ENCODE results near the gene HOXB2. TPM values are rescaled to one million over a fixed set of nuclear protein-coding genes. Genes with fewer than 3 reads are reported as not detected.

HOXB2 gene
- total and polyA plus RNA-seq, 8 donors = 0.39 to 5.1 (median 1.8) TPM

GRCh38 chr17:48504953-48505352 is 40.0 kb downstream of the HOXB2 start:
- no peaks in the 10 kb centered on the region for H3K4me1 ChIP-seq
- H3K4me3 ChIP-seq = no peak overlapping the region
- no peaks in the 10 kb centered on the region for H3K36me3 ChIP-seq
- TF ChIP-seq CTCF (IDR thresholded peaks at IDR 0.05) = no peak
- DNase-seq (no peak), ATAC-seq (no peak), FAIRE-seq (no peak)
- H3K27ac ChIP-seq = no peak overlapping the region
- H3K9me3 ChIP-seq = no peaks in the 10 kb centered on the region
- 79 to 84% methylated on average over 2 of the region's 2 CpGs for WGBS, 2 donors
- intact Hi-C loops (cut with DNase I) = no loop called here
- peaks cover 0 to 4% (median 0%) of the 10 kb centered on the region in 4 donors for H3K27me3 ChIP-seq

GRCh38 chr17:48503747-48504146 is 41.2 kb downstream of the HOXB2 start:
- intact Hi-C loops (cut with DNase I) = no loop called here
- TF ChIP-seq CTCF (IDR thresholded peaks at IDR 0.05) = no peak

GRCh38 chr17:48502901-48503300 is 42.0 kb downstream of the HOXB2 start:
- peaks cover 0 to 3% (median 0%) of the 10 kb centered on the region in 4 donors for H3K27me3 ChIP-seq
- FAIRE-seq = no peak
- no peaks in the 10 kb centered on the region for H3K4me1 ChIP-seq
- intact Hi-C loops (cut with DNase I) = no loop called here
- no peaks in the 10 kb centered on the region for H3K36me3 ChIP-seq
- DNase-seq = no peak
- no peak overlapping the region for H3K4me3 ChIP-seq
- H3K9me3 ChIP-seq = no peaks in the 10 kb centered on the region
- TF ChIP-seq CTCF (IDR thresholded peaks at IDR 0.05) = no peak
- WGBS, 2 donors = 67 to 75% methylated on average over 4 of the region's 4 CpGs
- no peak for ATAC-seq
- no peak overlapping the region for H3K27ac ChIP-seq

More at GRCh38 chr17:48503747-48504146, 41.2 kb downstream of the HOXB2 start:
- no peaks in the 10 kb centered on the region for H3K9me3 ChIP-seq
- H3K27ac ChIP-seq = no peak overlapping the region
- DNase-seq (no peak), ATAC-seq (no peak), FAIRE-seq (no peak)
- no peak overlapping the region for H3K4me3 ChIP-seq
- 68 to 77% methylated on average over 5 of the region's 5 CpGs for WGBS, 2 donors
- H3K4me1 ChIP-seq = no peaks in the 10 kb centered on the region
- no peaks in the 10 kb centered on the region for H3K36me3 ChIP-seq
- peaks cover 0 to 3% (median 0%) of the 10 kb centered on the region in 4 donors for H3K27me3 ChIP-seq

GRCh38 chr17:48502312-48502711 is 42.6 kb downstream of the HOXB2 start:
- ATAC-seq (no peak), FAIRE-seq (no peak), DNase-seq (no peak)
- H3K4me1 ChIP-seq = no peaks in the 10 kb centered on the region
- no peak overlapping the region for H3K27ac ChIP-seq
- no peak overlapping the region for H3K4me3 ChIP-seq
- TF ChIP-seq CTCF (IDR thresholded peaks at IDR 0.05) = no peak
- H3K9me3 ChIP-seq = no peaks in the 10 kb centered on the region
- intact Hi-C loops (cut with DNase I) = no loop called here
- H3K27me3 ChIP-seq = peaks cover 0 to 5% (median 0%) of the 10 kb centered on the region in 4 donors
- 62 to 69% methylated on average over 2 of the region's 2 CpGs for WGBS, 2 donors
- no peaks in the 10 kb centered on the region for H3K36me3 ChIP-seq

- Histone ChIP-seq H3K9me3 (no peaks in the 10 kb centered on the region), H3K36me3 (no peaks in the 10 kb centered on the region), H3K4me1 (no peaks in the 10 kb centered on the region), H3K27me3 (peaks cover 0 to 7% (median 0%) of the 10 kb centered on the region in 4 donors), H3K4me3 (no peak overlapping the region), H3K27ac (no peak overlapping the region)
- DNase-seq = no peak
- ATAC-seq = no peak
- TF ChIP-seq CTCF (IDR thresholded peaks at IDR 0.05) = no peak
- no peak for FAIRE-seq
- intact Hi-C loops (cut with DNase I) = no loop called here
- WGBS, 2 donors = 61 to 66% methylated on average over 12 of the region's 12 CpGs
These were observed 44.2 kb downstream of the HOXB2 start for GRCh38 chr17:48500435-48501426.
